T-helper 17 cell (primary cell): Measurements from ENCODE around the gene SBDS. TPM values are rescaled to one million over a fixed set of nuclear protein-coding genes. Genes with fewer than 3 reads are reported as not detected.
"Not testable (repeated sequence)": the region's sequence is repeated elsewhere in the genome, so short reads cannot be mapped to it uniquely, and the experiment has no call there.

Source experiments
- ATAC-seq: fragments of 150-1000 bp; cut with Tn5 transposase; 2 replicates; pipeline ENCODE4 v1.10.0; 2021; ENCODE audit warnings: mild to moderate bottlenecking, moderate library complexity
- DNase-seq, 3 donors: peaks; one replicate each; pipeline versions ENCODE4 v3.0.0 to v3.0.0-alpha.2; 2020 to 2021
- H3K9me3 ChIP-seq: one replicate; pipeline ENCODE4 v1.7.0; 2013; ENCODE audit warnings: low read length, mild to moderate bottlenecking; ENCODE audit not compliant: control insufficient read depth, poor library complexity, severe bottlenecking
- H3K27ac Mint-ChIP-seq: one replicate; pipeline ENCODE4 v1.8.0; 2022; ENCODE audit warnings: mild to moderate bottlenecking, moderate library complexity, mixed read lengths
- H3K27me3 Mint-ChIP-seq: one replicate; pipeline ENCODE4 v1.8.0; 2022; ENCODE audit warnings: mixed read lengths
- H3K36me3 Mint-ChIP-seq: one replicate; pipeline ENCODE4 v1.8.0; 2022; ENCODE audit warnings: low read depth, mixed read lengths
- H3K4me1 Mint-ChIP-seq: one replicate; pipeline ENCODE4 v1.8.0; 2022; ENCODE audit warnings: mild to moderate bottlenecking, mixed read lengths
- H3K4me3 Mint-ChIP-seq: one replicate; pipeline ENCODE4 v1.8.0; 2022; ENCODE audit warnings: mild to moderate bottlenecking, moderate library complexity, mixed read lengths
- total RNA-seq, 4 donors: library from RNA in 2 of 4; stranded (reverse) in 2 of 4; gene quantifications; one replicate each; pipeline ENCODE4 v1.2.3 and lab custom pipeline; 2022 to 2026

The SBDS gene
- total RNA-seq, 2 donors from 2014 or later = 270 to 323 TPM

- H3K9me3 ChIP-seq, H3K4me3 Mint-ChIP-seq, H3K36me3 Mint-ChIP-seq, H3K27ac Mint-ChIP-seq, H3K27me3 Mint-ChIP-seq, ATAC-seq, DNase-seq, H3K4me1 Mint-ChIP-seq: not testable (repeated sequence)
These were observed 22.6 kb upstream of the SBDS start for GRCh38 chr7:67017971-67018370.

DNA sequence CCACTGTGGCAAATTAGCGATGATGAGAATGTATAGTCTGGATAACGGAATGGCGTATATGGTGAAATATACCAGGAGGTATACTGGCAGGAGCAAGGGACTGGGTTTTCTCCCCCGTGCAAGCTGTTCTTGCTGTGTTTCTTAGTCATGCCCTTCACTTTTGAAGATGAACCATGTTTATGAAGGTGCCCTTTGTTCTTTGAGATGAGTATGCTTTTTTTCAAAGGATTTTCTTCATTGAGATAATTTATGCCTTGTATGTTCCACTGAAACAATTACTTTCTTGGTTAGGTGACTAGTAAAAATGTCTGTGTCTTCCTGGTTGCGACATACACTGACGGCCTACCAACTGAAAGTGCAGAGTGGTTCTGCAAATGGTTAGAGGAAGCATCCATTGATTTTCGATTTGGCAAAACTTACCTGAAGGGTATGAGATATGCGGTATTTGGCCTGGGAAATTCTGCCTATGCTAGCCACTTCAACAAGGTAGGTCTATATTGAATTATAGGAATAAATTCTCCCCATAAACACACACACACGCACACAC, 18.8 kb upstream of the SBDS start:
- not testable (repeated sequence) for H3K4me3 Mint-ChIP-seq, H3K4me1 Mint-ChIP-seq, H3K27me3 Mint-ChIP-seq, H3K27ac Mint-ChIP-seq, DNase-seq, ATAC-seq, H3K36me3 Mint-ChIP-seq, H3K9me3 ChIP-seq

DNA sequence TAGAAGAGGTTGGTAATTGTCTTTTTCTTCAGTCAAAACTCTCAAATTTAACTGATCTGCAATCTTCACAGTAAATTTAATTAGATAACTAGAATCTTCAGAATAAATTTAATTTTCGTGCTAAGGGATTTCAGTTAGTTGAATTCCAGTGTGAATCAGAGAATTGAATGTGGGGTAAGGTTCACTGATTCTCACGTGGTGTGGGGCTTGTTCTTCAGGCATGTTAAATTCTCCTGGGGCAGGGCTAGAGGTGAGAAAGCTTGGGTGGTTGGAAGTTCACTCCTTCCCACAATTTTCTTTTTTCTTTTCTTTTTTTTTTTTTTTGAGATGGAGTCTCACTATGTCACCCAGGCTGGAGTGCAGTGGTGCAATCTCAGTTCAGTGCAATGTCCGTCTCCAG, 14.3 kb upstream of the SBDS start:
- ATAC-seq, H3K27ac Mint-ChIP-seq, H3K9me3 ChIP-seq, H3K4me1 Mint-ChIP-seq, H3K4me3 Mint-ChIP-seq, H3K27me3 Mint-ChIP-seq, DNase-seq, H3K36me3 Mint-ChIP-seq: not testable (repeated sequence)

DNA sequence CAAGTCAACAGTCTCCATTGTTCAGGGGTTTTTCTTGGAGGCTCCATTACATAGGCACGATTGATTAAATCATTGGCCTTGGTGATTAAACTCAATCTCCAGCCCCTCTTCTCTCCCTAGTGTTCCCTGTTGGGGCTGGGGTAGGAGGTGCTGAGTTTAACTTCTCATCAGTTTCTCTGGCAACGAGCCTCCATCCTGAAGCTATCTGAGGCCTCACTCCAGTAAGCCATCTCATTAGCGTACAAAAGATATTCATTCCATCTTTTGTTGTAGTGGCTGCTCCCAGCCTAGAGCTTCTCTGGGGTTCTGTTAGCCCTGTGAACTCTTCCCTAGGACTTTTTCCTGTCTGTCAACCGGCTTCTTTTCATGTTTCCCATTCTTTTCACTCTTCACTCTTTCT, 12.9 kb upstream of the SBDS start:
- ATAC-seq (no peak), DNase-seq (no peak)
- Mint-ChIP-seq H3K4me3 (no peak overlapping the region), H3K27ac (no peak overlapping the region), H3K27me3 (no peaks in the 10 kb centered on the region), H3K36me3 (no peaks in the 10 kb centered on the region), H3K4me1 (peaks cover 5% of the 10 kb centered on the region)
- no peaks in the 10 kb centered on the region for H3K9me3 ChIP-seq

GRCh38 chr7:67006965-67007364, 11.6 kb upstream of the SBDS start:
- Mint-ChIP-seq H3K36me3 (no peaks in the 10 kb centered on the region), H3K27ac (no peak overlapping the region), H3K4me1 (peaks cover 5% of the 10 kb centered on the region), H3K27me3 (no peaks in the 10 kb centered on the region), H3K4me3 (no peak overlapping the region)
- no peaks in the 10 kb centered on the region for H3K9me3 ChIP-seq
- ATAC-seq (no peak), DNase-seq (no peak)

GRCh38 chr7:67004145-67004544, 8.8 kb upstream of the SBDS start:
- H3K36me3 Mint-ChIP-seq, ATAC-seq, H3K9me3 ChIP-seq, H3K4me1 Mint-ChIP-seq, H3K27ac Mint-ChIP-seq, DNase-seq, H3K27me3 Mint-ChIP-seq, H3K4me3 Mint-ChIP-seq: not testable (repeated sequence)

- not testable (repeated sequence) for H3K4me1 Mint-ChIP-seq, H3K27me3 Mint-ChIP-seq, H3K27ac Mint-ChIP-seq, H3K9me3 ChIP-seq, H3K36me3 Mint-ChIP-seq, DNase-seq, ATAC-seq, H3K4me3 Mint-ChIP-seq
These were observed 5.3 kb upstream of the SBDS start for GRCh38 chr7:67000601-67001258.

DNA sequence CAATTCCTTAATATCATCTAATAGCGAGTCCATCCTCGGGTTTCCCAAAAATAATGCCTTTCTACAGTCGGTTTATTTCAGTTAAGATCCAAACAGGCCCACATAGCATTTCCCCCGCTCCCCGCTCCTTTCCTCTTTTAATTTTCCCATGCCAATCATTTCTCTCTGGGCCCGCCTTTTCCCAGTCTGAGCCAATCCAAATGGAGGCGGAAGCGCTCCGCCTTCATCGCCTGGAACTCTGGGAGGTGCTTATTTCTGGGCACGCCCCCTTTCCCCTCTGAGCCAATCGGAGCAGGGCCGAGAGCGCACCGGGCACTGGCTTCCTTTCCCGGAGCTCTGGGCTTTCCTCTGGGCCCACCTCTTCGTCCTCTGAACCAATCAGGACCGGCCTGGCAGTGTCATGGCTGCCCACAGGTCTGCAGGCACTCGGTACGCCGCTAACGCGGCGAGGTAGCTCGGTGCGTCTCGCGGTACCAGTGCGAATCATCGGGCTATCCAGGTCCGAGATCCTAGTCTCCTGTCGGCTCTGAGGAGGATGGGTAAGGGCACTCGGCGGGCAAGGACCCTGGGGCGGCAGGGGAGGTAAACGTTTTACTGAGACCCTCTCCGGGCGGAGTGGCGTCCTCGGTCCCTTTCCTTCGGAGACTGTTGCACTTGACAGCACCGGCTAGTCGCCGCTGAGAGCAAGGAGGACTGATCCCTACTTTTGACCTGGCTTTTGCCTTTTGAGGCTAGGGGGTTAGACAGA, 1.2 kb upstream of the SBDS start, which contains the start of gene TYW1:
Gene TYW1, plus strand, starts transcription at position 390 of the 748 bp plus-strand sequence. Its CDS starts 146 bp downstream, at position 536.
- not testable (repeated sequence) for H3K27me3 Mint-ChIP-seq, H3K9me3 ChIP-seq, H3K36me3 Mint-ChIP-seq
- ATAC-seq (peak; percentile 86), DNase-seq (peak; percentile 90 to 97 (median 96))
- H3K4me3 Mint-ChIP-seq = peak within 1 kb of the TSS; percentile 99
- H3K27ac Mint-ChIP-seq = peak within 1 kb of the TSS; percentile 98
- H3K4me1 Mint-ChIP-seq = peaks cover 22% of the 10 kb centered on the region

GRCh38 chr7:66994691-66995049, 716 bp downstream of the SBDS start:
- not testable (repeated sequence) for H3K36me3 Mint-ChIP-seq, H3K27me3 Mint-ChIP-seq
- ATAC-seq = peak; percentile 61

DNA sequence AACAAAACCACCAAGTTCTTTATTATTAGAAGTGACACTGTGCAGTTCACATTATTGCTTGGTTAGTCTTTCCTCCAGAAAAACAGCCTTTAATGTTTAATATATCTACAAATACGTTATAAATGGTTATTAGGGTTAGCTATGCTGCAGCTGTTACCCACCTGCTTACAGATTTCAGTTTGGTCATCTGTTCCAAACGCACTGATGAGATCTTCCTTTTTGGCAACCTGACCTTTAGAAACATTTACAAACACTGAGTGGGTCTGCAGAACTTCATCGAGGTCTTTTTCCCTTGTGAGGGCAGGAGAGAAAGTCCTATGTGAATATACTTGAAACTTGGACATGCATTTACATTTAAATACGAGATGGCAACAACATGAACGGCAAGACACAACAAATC, 1.3 kb downstream of the SBDS start:
- peak overlapping the region; percentile 98 for H3K27ac Mint-ChIP-seq
- peaks cover 22% of the 10 kb centered on the region for H3K4me1 Mint-ChIP-seq
- H3K36me3 Mint-ChIP-seq, ATAC-seq, H3K27me3 Mint-ChIP-seq, H3K9me3 ChIP-seq, DNase-seq: not testable (repeated sequence)
- H3K4me3 Mint-ChIP-seq = peak overlapping the region; percentile 99

More at GRCh38 chr7:66994691-66995049, 716 bp downstream of the SBDS start:
- peaks cover 22% of the 10 kb centered on the region for H3K4me1 Mint-ChIP-seq
- H3K4me3 Mint-ChIP-seq = peak overlapping the region; percentile 99
- peak in 2 of 3 donors; percentile 29 to 35 for DNase-seq
- H3K27ac Mint-ChIP-seq = peak overlapping the region; percentile 98
- H3K9me3 ChIP-seq = not testable (repeated sequence)

DNA sequence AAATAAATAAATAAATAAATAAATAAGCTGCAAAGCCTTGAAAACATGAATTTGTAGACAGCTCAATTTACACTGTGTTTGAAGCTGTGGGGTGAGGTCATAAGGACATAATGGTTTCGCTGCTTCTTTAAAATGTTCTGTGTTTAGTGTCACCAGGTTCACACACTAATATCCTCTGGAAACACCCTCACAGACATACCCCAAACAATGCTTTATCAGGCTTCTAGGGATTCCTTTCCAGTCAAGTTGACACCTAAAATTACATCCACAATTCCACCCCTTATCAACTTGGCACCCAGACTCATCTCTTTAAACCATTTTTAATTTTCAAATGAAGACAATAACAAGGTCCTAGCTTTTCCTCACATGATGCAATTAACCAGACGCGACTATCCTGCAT, 5.8 kb downstream of the SBDS start:
- ATAC-seq, H3K4me3 Mint-ChIP-seq, H3K27me3 Mint-ChIP-seq, H3K9me3 ChIP-seq, H3K36me3 Mint-ChIP-seq, H3K27ac Mint-ChIP-seq, DNase-seq: not testable (repeated sequence)
- H3K4me1 Mint-ChIP-seq = peaks cover 14% of the 10 kb centered on the region

- H3K4me1 Mint-ChIP-seq, H3K27ac Mint-ChIP-seq, ATAC-seq, H3K36me3 Mint-ChIP-seq, H3K4me3 Mint-ChIP-seq, H3K9me3 ChIP-seq, DNase-seq, H3K27me3 Mint-ChIP-seq: not testable (repeated sequence)
These were observed 15.1 kb downstream of the SBDS start for GRCh38 chr7:66980336-66980735.

- not testable (repeated sequence) for H3K4me3 Mint-ChIP-seq, H3K27ac Mint-ChIP-seq, H3K9me3 ChIP-seq, H3K36me3 Mint-ChIP-seq, H3K4me1 Mint-ChIP-seq, ATAC-seq, H3K27me3 Mint-ChIP-seq, DNase-seq
These were observed 16.4 kb downstream of the SBDS start for GRCh38 chr7:66979013-66979412.
